Type B pancreatic cell (in vitro differentiated cells): ENCODE measurements around the gene SLC25A30. TPM values are rescaled to one million over a fixed set of nuclear protein-coding genes. Genes with fewer than 3 reads are reported as not detected.

Experiments
- DNase-seq: peaks from one replicate; pipeline ENCODE4 v3.0.0; 2021; ENCODE audit warnings: mixed read lengths; ENCODE audit not compliant: unreplicated experiment; ENCODE audit errors: extremely low spot score
- H3K27ac Mint-ChIP-seq: 2 replicates; pipeline ENCODE4 v1.8.0; 2021; ENCODE audit warnings: mild to moderate bottlenecking, mixed read lengths
- H3K27me3 Mint-ChIP-seq: 2 replicates; pipeline ENCODE4 v1.8.0; 2021; ENCODE audit warnings: mixed read lengths
- H3K36me3 Mint-ChIP-seq: 2 replicates; pipeline ENCODE4 v1.8.0; 2021; ENCODE audit warnings: mixed read lengths
- H3K4me1 Mint-ChIP-seq: one replicate; pipeline ENCODE4 v1.8.0; 2021; ENCODE audit warnings: mixed read lengths; ENCODE audit not compliant: unreplicated experiment
- H3K4me3 Mint-ChIP-seq: 2 replicates; pipeline ENCODE4 v1.8.0; 2021; ENCODE audit warnings: mild to moderate bottlenecking, mixed read lengths
- H3K9me3 Mint-ChIP-seq: 2 replicates; pipeline ENCODE4 v1.8.0; 2021; ENCODE audit warnings: mixed read lengths
- CTCF ChIP-seq: fragments of 200-600 bp; sonication (generic); conservative IDR thresholded peaks from 2 replicates; pipeline ENCODE4 v1.5.0; 2021; ENCODE audit warnings: antibody characterized with exemption, mild to moderate bottlenecking
- total RNA-seq: library from RNA; stranded (reverse); gene quantifications from 2 replicates; pipeline ENCODE4 v1.2.1, GENCODE V29; 2021; ENCODE audit warnings: low replicate concordance

Gene SLC25A30
- total RNA-seq, 1 donor from 2014 or later, result 7.6 TPM

GRCh38 chr13:45368571-45368970, 49.6 kb downstream of the SLC25A30 start:
- H3K27me3 Mint-ChIP-seq, result no peaks in the 10 kb centered on the region
- TF ChIP-seq CTCF, result no peak
- peaks cover 23% of the 10 kb centered on the region for H3K4me1 Mint-ChIP-seq
- no peak for DNase-seq
- peak overlapping the region; percentile 80 for H3K27ac Mint-ChIP-seq
- H3K4me3 Mint-ChIP-seq, result no peak overlapping the region
- H3K9me3 Mint-ChIP-seq, result peaks cover 5% of the 10 kb centered on the region
- peaks cover 21% of the 10 kb centered on the region for H3K36me3 Mint-ChIP-seq

GRCh38 chr13:45368005-45368404, 50.2 kb downstream of the SLC25A30 start:
- H3K9me3 Mint-ChIP-seq, result peaks cover 8% of the 10 kb centered on the region
- no peak overlapping the region for H3K4me3 Mint-ChIP-seq
- DNase-seq, result no peak
- no peak for TF ChIP-seq CTCF
- peaks cover 17% of the 10 kb centered on the region for H3K4me1 Mint-ChIP-seq
- peak overlapping the region; percentile 88 for H3K27ac Mint-ChIP-seq
- H3K27me3 Mint-ChIP-seq, result no peaks in the 10 kb centered on the region
- H3K36me3 Mint-ChIP-seq, result peaks cover 21% of the 10 kb centered on the region

GRCh38 chr13:45367358-45367757, 50.8 kb downstream of the SLC25A30 start:
- Mint-ChIP-seq H3K27me3 (no peaks in the 10 kb centered on the region), H3K4me3 (no peak overlapping the region), H3K9me3 (peaks cover 8% of the 10 kb centered on the region), H3K36me3 (peaks cover 20% of the 10 kb centered on the region), H3K27ac (peak overlapping the region; percentile 88), H3K4me1 (peaks cover 11% of the 10 kb centered on the region)
- no peak for TF ChIP-seq CTCF
- DNase-seq, result no peak

GRCh38 chr13:45365558-45365885, 52.7 kb downstream of the SLC25A30 start:
- Mint-ChIP-seq H3K4me3 (no peak overlapping the region), H3K27me3 (no peaks in the 10 kb centered on the region), H3K9me3 (peaks cover 8% of the 10 kb centered on the region), H3K4me1 (peaks cover 5% of the 10 kb centered on the region), H3K27ac (peak overlapping the region; percentile 81), H3K36me3 (peaks cover 28% of the 10 kb centered on the region)
- no peak for DNase-seq
- TF ChIP-seq CTCF, result no peak

- no peak for TF ChIP-seq CTCF
- peaks cover 8% of the 10 kb centered on the region for H3K9me3 Mint-ChIP-seq
- H3K4me3 Mint-ChIP-seq, result no peak overlapping the region
- peaks cover 5% of the 10 kb centered on the region for H3K4me1 Mint-ChIP-seq
- DNase-seq, result no peak
- H3K36me3 Mint-ChIP-seq, result peaks cover 28% of the 10 kb centered on the region
- H3K27me3 Mint-ChIP-seq, result no peaks in the 10 kb centered on the region
- H3K27ac Mint-ChIP-seq, result peak overlapping the region; percentile 81
Observed at GRCh38 chr13:45364876-45365557, 53.2 kb downstream of the SLC25A30 start.
